GM23338 (cell line): ENCODE measurements around the gene LRRC8E. TPM values are rescaled to one million over a fixed set of nuclear protein-coding genes. Genes with fewer than 3 reads are reported as not detected.

Experiments used
- ATAC-seq: fragments of 200-7000 bp; cut with Tn5 transposase; 3 replicates; pipeline ENCODE4 v1.9.1; 2020
- DNase-seq: peaks from one replicate; pipeline ENCODE4 v3.0.0-alpha.2; 2015; ENCODE audit warnings: low spot score
- H2AFZ ChIP-seq: fragments of 200-600 bp; sonication (generic); 2 replicates; pipeline ENCODE4 v1.8.0; 2016; ENCODE audit warnings: antibody characterized with exemption, mild to moderate bottlenecking, moderate library complexity
- H3F3A ChIP-seq: fragments of 200-600 bp; sonication (generic); replicated peaks from 2 replicates; pipeline ENCODE4 v1.8.0; 2017; ENCODE audit warnings: antibody characterized with exemption, mixed run types, low read depth
- H3K27ac ChIP-seq: fragments of 200-600 bp; sonication (generic); 2 replicates; pipeline ENCODE4 v1.6.1; 2016; ENCODE audit warnings: low read depth
- H3K27me3 ChIP-seq: fragments of 200-600 bp; sonication (generic); 2 replicates; pipeline ENCODE4 v1.8.0; 2016; ENCODE audit warnings: mild to moderate bottlenecking, mixed run types, moderate library complexity; ENCODE audit not compliant: insufficient read depth
- H3K36me3 ChIP-seq: fragments of 200-600 bp; sonication (generic); 2 replicates; pipeline ENCODE4 v1.8.0; 2016; ENCODE audit warnings: mild to moderate bottlenecking; ENCODE audit not compliant: insufficient read depth
- H3K4me1 ChIP-seq: fragments of 200-600 bp; sonication (generic); 2 replicates; pipeline ENCODE4 v1.8.0; 2016; ENCODE audit warnings: mild to moderate bottlenecking, moderate library complexity; ENCODE audit not compliant: insufficient read depth
- H3K4me2 ChIP-seq: fragments of 200-600 bp; sonication (generic); 2 replicates; pipeline ENCODE4 v1.7.1; 2017; ENCODE audit warnings: mixed run types
- H3K4me3 ChIP-seq: fragments of 200-600 bp; sonication (generic); 2 replicates; pipeline ENCODE4 v1.6.1; 2016; ENCODE audit warnings: mixed run types
- H3K79me2 ChIP-seq: fragments of 200-600 bp; sonication (generic); replicated peaks from 2 replicates; pipeline ENCODE4 v1.8.0; 2017; ENCODE audit warnings: mild to moderate bottlenecking; ENCODE audit not compliant: insufficient read depth
- H3K9me2 ChIP-seq: fragments of 200-600 bp; sonication (generic); 2 replicates; pipeline ENCODE4 v1.8.0; 2017; ENCODE audit not compliant: insufficient read depth
- H4K20me1 ChIP-seq: fragments of 200-600 bp; sonication (generic); replicated peaks from 2 replicates; pipeline ENCODE4 v1.8.0; 2017; ENCODE audit warnings: mild to moderate bottlenecking; ENCODE audit not compliant: insufficient read depth
- H3K27ac Mint-ChIP-seq: 2 replicates; pipeline ENCODE4 v1.8.0; 2020; ENCODE audit warnings: inconsistent platforms, mild to moderate bottlenecking, moderate library complexity, mixed read lengths
- H3K27me3 Mint-ChIP-seq: 3 replicates; pipeline ENCODE4 v1.8.0; 2022; ENCODE audit warnings: low read depth, mild to moderate bottlenecking, moderate library complexity, mixed read lengths, inconsistent platforms; ENCODE audit not compliant: insufficient read depth, poor library complexity
- H3K36me3 Mint-ChIP-seq: 3 replicates; pipeline ENCODE4 v1.8.0; 2021; ENCODE audit warnings: low read depth, mild to moderate bottlenecking, inconsistent platforms, moderate library complexity, mixed read lengths
- H3K4me1 Mint-ChIP-seq: 3 replicates; pipeline ENCODE4 v1.8.0; 2020; ENCODE audit warnings: mild to moderate bottlenecking, inconsistent platforms, mixed read lengths
- H3K4me3 Mint-ChIP-seq: 3 replicates; pipeline ENCODE4 v1.8.0; 2021; ENCODE audit warnings: moderate library complexity, mild to moderate bottlenecking, inconsistent platforms, mixed read lengths
- H3K9me3 Mint-ChIP-seq: 3 replicates; pipeline ENCODE4 v1.8.0; 2020; ENCODE audit warnings: moderate library complexity, mild to moderate bottlenecking, inconsistent platforms, mixed read lengths
- EZH2 ChIP-seq: fragments of 200-600 bp; sonication (generic); IDR thresholded peaks from one replicate; pipeline ENCODE4 v1.8.0; 2017; ENCODE audit warnings: antibody characterized with exemption, mild to moderate bottlenecking, low read depth; ENCODE audit not compliant: unreplicated experiment
- EZH2phosphoT487 ChIP-seq: fragments of 200-600 bp; sonication (generic); IDR thresholded peaks from one replicate; pipeline ENCODE4 v1.8.1; 2018; ENCODE audit warnings: antibody characterized with exemption; ENCODE audit not compliant: unreplicated experiment
- JUNB ChIP-seq: IDR thresholded peaks from one replicate; pipeline ENCODE4 v1.6.1; 2016; ENCODE audit warnings: antibody characterized with exemption; ENCODE audit not compliant: unreplicated experiment
- NANOG ChIP-seq: IDR thresholded peaks from 2 replicates; pipeline ENCODE4 v1.6.1; 2016; ENCODE audit warnings: antibody characterized with exemption, borderline replicate concordance
- POLR2AphosphoS5 ChIP-seq: IDR thresholded peaks from 2 replicates; pipeline ENCODE4 v1.6.1; 2016; ENCODE audit warnings: antibody characterized with exemption, low read depth
- ZNF114 ChIP-seq: fragments of 250-450 bp; sonication (Bioruptor Pico); IDR thresholded peaks from 2 replicates; pipeline ENCODE4 v1.5.0; 2020; ENCODE audit warnings: mild to moderate bottlenecking, moderate library complexity
- ZNF331 ChIP-seq: fragments of 250-450 bp; sonication (Bioruptor Pico); IDR thresholded peaks from 2 replicates; pipeline ENCODE4 v1.5.0; 2020; ENCODE audit warnings: low read depth, mild to moderate bottlenecking, moderate library complexity
- polyA plus RNA-seq: library from polyadenylated mRNA; unstranded; fragments of >200 nt; fragmentation: Nextera tagmentation; extraction: Ambion mirVana; gene quantifications from 2 replicates; pipeline ENCODE4 v1.2.1, GENCODE V29; 2016
- total RNA-seq: library from RNA; depleted of rRNA; stranded (reverse); fragments of >200 nt; shearing (Covaris generic); gene quantifications from 2 replicates; pipeline ENCODE4 v1.2.3, GENCODE V29; 2014
- TF ChIP-seq, protein P1 (sequence below): IDR thresholded peaks from one replicate; pipeline ENCODE4 v1.6.1; 2018; ENCODE audit warnings: antibody characterized with exemption; ENCODE audit not compliant: unreplicated experiment
- TF ChIP-seq, protein P2 (sequence below), 2 experiments: fragments of 200-600 bp in 1 of 2; sonication (generic) in 1 of 2; conservative IDR thresholded peaks; 2 replicates each; pipeline versions ENCODE4 v1.5.1 to v1.6.1; 2016 to 2017; ENCODE audit warnings: antibody characterized with exemption in 2 of 2, low read depth in 2 of 2, mild to moderate bottlenecking in 2 of 2, moderate library complexity in 1 of 2
- TF ChIP-seq, protein P3 (sequence below): fragments of 250-450 bp; sonication (Bioruptor Pico); IDR thresholded peaks from 2 replicates; pipeline ENCODE4 v1.5.0; 2020; ENCODE audit warnings: mild to moderate bottlenecking, moderate library complexity

LRRC8E gene
- total and polyA plus RNA-seq, 2 experiments from 2014 or later = 0.29 to 4.8 TPM

DNA sequence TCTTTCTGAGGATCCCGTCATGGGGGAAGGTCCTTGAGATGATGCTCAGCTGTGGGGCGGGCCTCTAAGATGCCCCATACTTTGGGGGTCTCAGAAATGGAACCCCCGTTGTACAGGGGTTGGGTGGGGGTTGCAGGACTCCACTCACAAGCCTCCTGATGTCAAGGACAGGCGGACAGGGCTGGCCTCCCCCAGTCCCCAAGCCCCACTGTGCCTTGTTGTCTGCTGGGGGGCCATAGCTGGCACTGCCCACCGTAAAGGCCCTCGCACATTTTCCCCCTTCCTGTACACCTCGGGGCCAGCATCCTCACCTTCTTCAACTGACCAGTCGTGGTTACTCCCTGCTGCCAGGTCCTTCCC, 34.5 kb downstream of the LRRC8E start:
- Histone ChIP-seq H3K4me2 (no peak overlapping the region), H2AFZ (no peak overlapping the region), H3K36me3 (no peaks in the 10 kb centered on the region), H4K20me1 (peaks cover 9% of the 10 kb centered on the region; the same call in 1 of the 2 replicates), H3K4me1 (peaks cover 4% of the 10 kb centered on the region; the same call in 1 of the 2 replicates), H3K79me2 (no peaks in the 10 kb centered on the region), H3F3A (peaks cover 34% of the 10 kb centered on the region), H3K27ac (no peak overlapping the region), H3K4me3 (no peak overlapping the region), H3K9me2 (no peaks in the 10 kb centered on the region), H3K27me3 (peaks cover 15% of the 10 kb centered on the region)
- Mint-ChIP-seq H3K9me3 (no peaks in the 10 kb centered on the region), H3K4me3 (no peak overlapping the region), H3K36me3 (peaks cover 14% of the 10 kb centered on the region; the same call in 1 of the 3 replicates), H3K27me3 (peaks cover 33% of the 10 kb centered on the region), H3K4me1 (peaks cover 13% of the 10 kb centered on the region; the same call in 2 of the 3 replicates), H3K27ac (no peak overlapping the region)
- TF ChIP-seq ZNF114 (CRISPR knock-in tag) = no peak
- no peak for TF ChIP-seq POLR2AphosphoS5
- no peak for TF ChIP-seq NANOG
- TF ChIP-seq, protein P1, sequence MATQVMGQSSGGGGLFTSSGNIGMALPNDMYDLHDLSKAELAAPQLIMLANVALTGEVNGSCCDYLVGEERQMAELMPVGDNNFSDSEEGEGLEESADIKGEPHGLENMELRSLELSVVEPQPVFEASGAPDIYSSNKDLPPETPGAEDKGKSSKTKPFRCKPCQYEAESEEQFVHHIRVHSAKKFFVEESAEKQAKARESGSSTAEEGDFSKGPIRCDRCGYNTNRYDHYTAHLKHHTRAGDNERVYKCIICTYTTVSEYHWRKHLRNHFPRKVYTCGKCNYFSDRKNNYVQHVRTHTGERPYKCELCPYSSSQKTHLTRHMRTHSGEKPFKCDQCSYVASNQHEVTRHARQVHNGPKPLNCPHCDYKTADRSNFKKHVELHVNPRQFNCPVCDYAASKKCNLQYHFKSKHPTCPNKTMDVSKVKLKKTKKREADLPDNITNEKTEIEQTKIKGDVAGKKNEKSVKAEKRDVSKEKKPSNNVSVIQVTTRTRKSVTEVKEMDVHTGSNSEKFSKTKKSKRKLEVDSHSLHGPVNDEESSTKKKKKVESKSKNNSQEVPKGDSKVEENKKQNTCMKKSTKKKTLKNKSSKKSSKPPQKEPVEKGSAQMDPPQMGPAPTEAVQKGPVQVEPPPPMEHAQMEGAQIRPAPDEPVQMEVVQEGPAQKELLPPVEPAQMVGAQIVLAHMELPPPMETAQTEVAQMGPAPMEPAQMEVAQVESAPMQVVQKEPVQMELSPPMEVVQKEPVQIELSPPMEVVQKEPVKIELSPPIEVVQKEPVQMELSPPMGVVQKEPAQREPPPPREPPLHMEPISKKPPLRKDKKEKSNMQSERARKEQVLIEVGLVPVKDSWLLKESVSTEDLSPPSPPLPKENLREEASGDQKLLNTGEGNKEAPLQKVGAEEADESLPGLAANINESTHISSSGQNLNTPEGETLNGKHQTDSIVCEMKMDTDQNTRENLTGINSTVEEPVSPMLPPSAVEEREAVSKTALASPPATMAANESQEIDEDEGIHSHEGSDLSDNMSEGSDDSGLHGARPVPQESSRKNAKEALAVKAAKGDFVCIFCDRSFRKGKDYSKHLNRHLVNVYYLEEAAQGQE = no peak
- TF ChIP-seq JUNB = no peak
- TF ChIP-seq, protein P2, sequence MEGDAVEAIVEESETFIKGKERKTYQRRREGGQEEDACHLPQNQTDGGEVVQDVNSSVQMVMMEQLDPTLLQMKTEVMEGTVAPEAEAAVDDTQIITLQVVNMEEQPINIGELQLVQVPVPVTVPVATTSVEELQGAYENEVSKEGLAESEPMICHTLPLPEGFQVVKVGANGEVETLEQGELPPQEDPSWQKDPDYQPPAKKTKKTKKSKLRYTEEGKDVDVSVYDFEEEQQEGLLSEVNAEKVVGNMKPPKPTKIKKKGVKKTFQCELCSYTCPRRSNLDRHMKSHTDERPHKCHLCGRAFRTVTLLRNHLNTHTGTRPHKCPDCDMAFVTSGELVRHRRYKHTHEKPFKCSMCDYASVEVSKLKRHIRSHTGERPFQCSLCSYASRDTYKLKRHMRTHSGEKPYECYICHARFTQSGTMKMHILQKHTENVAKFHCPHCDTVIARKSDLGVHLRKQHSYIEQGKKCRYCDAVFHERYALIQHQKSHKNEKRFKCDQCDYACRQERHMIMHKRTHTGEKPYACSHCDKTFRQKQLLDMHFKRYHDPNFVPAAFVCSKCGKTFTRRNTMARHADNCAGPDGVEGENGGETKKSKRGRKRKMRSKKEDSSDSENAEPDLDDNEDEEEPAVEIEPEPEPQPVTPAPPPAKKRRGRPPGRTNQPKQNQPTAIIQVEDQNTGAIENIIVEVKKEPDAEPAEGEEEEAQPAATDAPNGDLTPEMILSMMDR (conservative IDR thresholded peaks at IDR 0.05; ENCODE audit: low read depth in 2 of 2) = no peak
- TF ChIP-seq, protein P3, sequence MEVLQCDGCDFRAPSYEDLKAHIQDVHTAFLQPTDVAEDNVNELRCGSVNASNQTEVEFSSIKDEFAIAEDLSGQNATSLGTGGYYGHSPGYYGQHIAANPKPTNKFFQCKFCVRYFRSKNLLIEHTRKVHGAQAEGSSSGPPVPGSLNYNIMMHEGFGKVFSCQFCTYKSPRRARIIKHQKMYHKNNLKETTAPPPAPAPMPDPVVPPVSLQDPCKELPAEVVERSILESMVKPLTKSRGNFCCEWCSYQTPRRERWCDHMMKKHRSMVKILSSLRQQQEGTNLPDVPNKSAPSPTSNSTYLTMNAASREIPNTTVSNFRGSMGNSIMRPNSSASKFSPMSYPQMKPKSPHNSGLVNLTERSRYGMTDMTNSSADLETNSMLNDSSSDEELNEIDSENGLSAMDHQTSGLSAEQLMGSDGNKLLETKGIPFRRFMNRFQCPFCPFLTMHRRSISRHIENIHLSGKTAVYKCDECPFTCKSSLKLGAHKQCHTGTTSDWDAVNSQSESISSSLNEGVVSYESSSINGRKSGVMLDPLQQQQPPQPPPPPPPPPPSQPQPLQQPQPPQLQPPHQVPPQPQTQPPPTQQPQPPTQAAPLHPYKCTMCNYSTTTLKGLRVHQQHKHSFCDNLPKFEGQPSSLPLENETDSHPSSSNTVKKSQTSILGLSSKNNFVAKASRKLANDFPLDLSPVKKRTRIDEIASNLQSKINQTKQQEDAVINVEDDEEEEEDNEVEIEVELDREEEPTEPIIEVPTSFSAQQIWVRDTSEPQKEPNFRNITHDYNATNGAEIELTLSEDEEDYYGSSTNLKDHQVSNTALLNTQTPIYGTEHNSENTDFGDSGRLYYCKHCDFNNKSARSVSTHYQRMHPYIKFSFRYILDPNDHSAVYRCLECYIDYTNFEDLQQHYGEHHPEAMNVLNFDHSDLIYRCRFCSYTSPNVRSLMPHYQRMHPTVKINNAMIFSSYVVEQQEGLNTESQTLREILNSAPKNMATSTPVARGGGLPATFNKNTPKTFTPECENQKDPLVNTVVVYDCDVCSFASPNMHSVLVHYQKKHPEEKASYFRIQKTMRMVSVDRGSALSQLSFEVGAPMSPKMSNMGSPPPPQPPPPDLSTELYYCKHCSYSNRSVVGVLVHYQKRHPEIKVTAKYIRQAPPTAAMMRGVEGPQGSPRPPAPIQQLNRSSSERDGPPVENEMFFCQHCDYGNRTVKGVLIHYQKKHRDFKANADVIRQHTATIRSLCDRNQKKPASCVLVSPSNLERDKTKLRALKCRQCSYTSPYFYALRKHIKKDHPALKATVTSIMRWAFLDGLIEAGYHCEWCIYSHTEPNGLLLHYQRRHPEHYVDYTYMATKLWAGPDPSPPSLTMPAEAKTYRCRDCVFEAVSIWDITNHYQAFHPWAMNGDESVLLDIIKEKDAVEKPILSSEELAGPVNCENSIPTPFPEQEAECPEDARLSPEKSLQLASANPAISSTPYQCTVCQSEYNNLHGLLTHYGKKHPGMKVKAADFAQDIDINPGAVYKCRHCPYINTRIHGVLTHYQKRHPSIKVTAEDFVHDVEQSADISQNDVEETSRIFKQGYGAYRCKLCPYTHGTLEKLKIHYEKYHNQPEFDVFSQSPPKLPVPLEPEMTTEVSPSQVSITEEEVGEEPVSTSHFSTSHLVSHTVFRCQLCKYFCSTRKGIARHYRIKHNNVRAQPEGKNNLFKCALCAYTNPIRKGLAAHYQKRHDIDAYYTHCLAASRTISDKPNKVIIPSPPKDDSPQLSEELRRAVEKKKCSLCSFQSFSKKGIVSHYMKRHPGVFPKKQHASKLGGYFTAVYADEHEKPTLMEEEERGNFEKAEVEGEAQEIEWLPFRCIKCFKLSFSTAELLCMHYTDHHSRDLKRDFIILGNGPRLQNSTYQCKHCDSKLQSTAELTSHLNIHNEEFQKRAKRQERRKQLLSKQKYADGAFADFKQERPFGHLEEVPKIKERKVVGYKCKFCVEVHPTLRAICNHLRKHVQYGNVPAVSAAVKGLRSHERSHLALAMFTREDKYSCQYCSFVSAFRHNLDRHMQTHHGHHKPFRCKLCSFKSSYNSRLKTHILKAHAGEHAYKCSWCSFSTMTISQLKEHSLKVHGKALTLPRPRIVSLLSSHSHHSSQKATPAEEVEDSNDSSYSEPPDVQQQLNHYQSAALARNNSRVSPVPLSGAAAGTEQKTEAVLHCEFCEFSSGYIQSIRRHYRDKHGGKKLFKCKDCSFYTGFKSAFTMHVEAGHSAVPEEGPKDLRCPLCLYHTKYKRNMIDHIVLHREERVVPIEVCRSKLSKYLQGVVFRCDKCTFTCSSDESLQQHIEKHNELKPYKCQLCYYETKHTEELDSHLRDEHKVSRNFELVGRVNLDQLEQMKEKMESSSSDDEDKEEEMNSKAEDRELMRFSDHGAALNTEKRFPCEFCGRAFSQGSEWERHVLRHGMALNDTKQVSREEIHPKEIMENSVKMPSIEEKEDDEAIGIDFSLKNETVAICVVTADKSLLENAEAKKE (CRISPR knock-in tag) = no peak
- no peak for TF ChIP-seq EZH2phosphoT487
- TF ChIP-seq ZNF331 = no peak
- TF ChIP-seq EZH2 = no peak
- ATAC-seq (no peak), DNase-seq (no peak)
